ENCODE data around the gene ARAP2. TPM values are rescaled to one million over a fixed set of nuclear protein-coding genes. Genes with fewer than 3 reads are reported as not detected.

Gene ARAP2
- total RNA-seq, 3 donors from 2014 or later: 21.3 to 71.4 (median 23.2) TPM

- no peaks in the 10 kb centered on the region for H3K4me1 ChIP-seq
- no peaks in the 10 kb centered on the region for H3K36me3 ChIP-seq
- no peak overlapping the region for H3K4me3 ChIP-seq
- H3K27ac ChIP-seq: no peak overlapping the region
- intact Hi-C loops (cut with DNase I; ENCODE audit: low total_unique reads): no loop called here
- H3K9me3 ChIP-seq: no peaks in the 10 kb centered on the region
- no peak for TF ChIP-seq CTCF (IDR thresholded peaks at IDR 0.05)
- TF ChIP-seq POLR2AphosphoS5 (IDR thresholded peaks at IDR 0.05): no peak
- TF ChIP-seq POLR2A (IDR thresholded peaks at IDR 0.05): no peak
- no peak for DNase-seq (ENCODE audit: low spot score in 2 of 2)
- H3K27me3 ChIP-seq: no peaks in the 10 kb centered on the region
Measured at GRCh38 chr4:36056136-36056535, 188.2 kb downstream of the ARAP2 start.

GRCh38 chr4:36054694-36055422, 189.5 kb downstream of the ARAP2 start:
- H3K4me1 ChIP-seq: no peaks in the 10 kb centered on the region
- H3K4me3 ChIP-seq: no peak overlapping the region
- H3K36me3 ChIP-seq: no peaks in the 10 kb centered on the region
- no peaks in the 10 kb centered on the region for H3K27me3 ChIP-seq
- no peaks in the 10 kb centered on the region for H3K9me3 ChIP-seq
- intact Hi-C loops (cut with DNase I; ENCODE audit: low total_unique reads): no loop called here
- no peak for DNase-seq (ENCODE audit: low spot score in 2 of 2)
- no peak for TF ChIP-seq CTCF (IDR thresholded peaks at IDR 0.05)
- no peak for TF ChIP-seq POLR2A (IDR thresholded peaks at IDR 0.05)
- no peak for TF ChIP-seq POLR2AphosphoS5 (IDR thresholded peaks at IDR 0.05)
- no peak overlapping the region for H3K27ac ChIP-seq

- TF ChIP-seq CTCF (IDR thresholded peaks at IDR 0.05) (no peak), POLR2A (IDR thresholded peaks at IDR 0.05) (no peak), POLR2AphosphoS5 (IDR thresholded peaks at IDR 0.05) (no peak)
- intact Hi-C loops (cut with DNase I; ENCODE audit: low total_unique reads): no loop called here
- Histone ChIP-seq H3K4me1 (no peaks in the 10 kb centered on the region), H3K27ac (no peak overlapping the region), H3K36me3 (no peaks in the 10 kb centered on the region), H3K27me3 (no peaks in the 10 kb centered on the region), H3K4me3 (no peak overlapping the region), H3K9me3 (no peaks in the 10 kb centered on the region)
- DNase-seq (ENCODE audit: low spot score in 2 of 2): no peak
Measured at GRCh38 chr4:36053930-36054329, 190.4 kb downstream of the ARAP2 start.

GRCh38 chr4:36051634-36052033, 192.7 kb downstream of the ARAP2 start:
- TF ChIP-seq POLR2AphosphoS5 (IDR thresholded peaks at IDR 0.05): no peak
- no peak for TF ChIP-seq CTCF (IDR thresholded peaks at IDR 0.05)
- no peak for TF ChIP-seq POLR2A (IDR thresholded peaks at IDR 0.05)

GRCh38 chr4:36046026-36046425, 198.3 kb downstream of the ARAP2 start:
- no peak overlapping the region for H3K27ac ChIP-seq
- intact Hi-C loops (cut with DNase I; ENCODE audit: low total_unique reads): no loop called here
- no peak overlapping the region for H3K4me3 ChIP-seq
- no peaks in the 10 kb centered on the region for H3K4me1 ChIP-seq
- no peaks in the 10 kb centered on the region for H3K36me3 ChIP-seq
- H3K27me3 ChIP-seq: no peaks in the 10 kb centered on the region
- no peak for DNase-seq (ENCODE audit: low spot score in 2 of 2)
- TF ChIP-seq CTCF (IDR thresholded peaks at IDR 0.05) (no peak), POLR2A (IDR thresholded peaks at IDR 0.05) (no peak), POLR2AphosphoS5 (IDR thresholded peaks at IDR 0.05) (no peak)
- no peaks in the 10 kb centered on the region for H3K9me3 ChIP-seq

More at GRCh38 chr4:36051634-36052033, 192.7 kb downstream of the ARAP2 start:
- no peaks in the 10 kb centered on the region for H3K9me3 ChIP-seq
- H3K36me3 ChIP-seq: no peaks in the 10 kb centered on the region
- H3K4me1 ChIP-seq: no peaks in the 10 kb centered on the region
- no peaks in the 10 kb centered on the region for H3K27me3 ChIP-seq
- H3K27ac ChIP-seq: no peak overlapping the region
- intact Hi-C loops (cut with DNase I; ENCODE audit: low total_unique reads): no loop called here
- DNase-seq (ENCODE audit: low spot score in 2 of 2): no peak
- no peak overlapping the region for H3K4me3 ChIP-seq
